ELR (cell line): ENCODE results near the gene SOSTDC1.
"Not testable (repeated sequence)": the region's sequence is repeated elsewhere in the genome, so short reads cannot be mapped to it uniquely, and the experiment has no call there.

Experiments used
- DNase-seq: peaks from one replicate; pipeline ENCODE4 v3.0.0-alpha.2; 2015; ENCODE audit warnings: low read depth

Gene SOSTDC1, protein sequence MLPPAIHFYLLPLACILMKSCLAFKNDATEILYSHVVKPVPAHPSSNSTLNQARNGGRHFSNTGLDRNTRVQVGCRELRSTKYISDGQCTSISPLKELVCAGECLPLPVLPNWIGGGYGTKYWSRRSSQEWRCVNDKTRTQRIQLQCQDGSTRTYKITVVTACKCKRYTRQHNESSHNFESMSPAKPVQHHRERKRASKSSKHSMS

DNA sequence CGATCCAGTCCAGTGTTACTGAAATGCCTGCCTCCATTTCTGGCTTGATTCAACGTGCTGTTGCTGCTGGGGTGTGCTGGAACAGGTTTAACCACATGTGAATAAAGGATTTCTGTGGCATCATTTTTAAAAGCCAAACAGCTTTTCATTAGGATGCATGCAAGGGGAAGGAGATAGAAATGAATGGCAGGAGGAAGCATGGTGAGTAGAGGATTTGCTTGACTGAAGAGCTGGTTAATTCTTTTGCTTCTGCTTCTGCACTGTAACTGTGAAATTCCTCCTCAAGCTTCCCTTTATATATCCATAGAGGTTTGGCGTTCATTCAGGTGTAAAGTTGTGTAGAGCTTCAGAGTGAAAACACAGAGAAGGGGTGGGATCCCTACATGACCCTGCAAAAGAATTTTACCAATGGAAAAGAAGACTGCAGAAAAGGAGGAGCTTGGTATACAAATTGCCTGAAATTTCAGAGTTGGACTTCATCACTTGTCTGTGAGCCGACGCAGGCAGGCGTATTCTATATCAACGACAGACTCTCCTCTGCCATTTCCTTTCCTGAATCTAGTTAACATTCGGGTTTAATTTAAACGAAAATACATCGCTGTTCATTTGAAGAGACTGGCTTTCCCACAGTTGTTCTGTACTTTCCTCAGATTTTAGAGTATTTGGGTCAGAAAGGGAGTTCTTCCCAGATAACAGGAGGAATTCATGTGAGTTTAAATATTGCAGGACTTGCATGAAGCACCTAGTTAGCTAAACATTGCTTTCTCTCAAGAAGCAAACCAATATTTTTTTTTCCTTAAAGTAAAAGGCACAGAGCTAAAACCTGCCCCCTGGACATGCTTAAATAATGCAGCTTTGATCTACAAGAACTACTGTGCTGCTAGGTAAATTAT, at the start of gene SOSTDC1:
TSS of gene SOSTDC1 (minus strand) at position 270 of the 893 bp plus-strand sequence. CDS start at position 200, 70 bp downstream.
- DNase-seq = no peak

- DNase-seq = no peak
These were observed 49.2 kb upstream of the SOSTDC1 start for GRCh38 chr7:16514729-16515128.

- DNase-seq = no peak
These were observed 48.7 kb upstream of the SOSTDC1 start for GRCh38 chr7:16514271-16514670.

DNA sequence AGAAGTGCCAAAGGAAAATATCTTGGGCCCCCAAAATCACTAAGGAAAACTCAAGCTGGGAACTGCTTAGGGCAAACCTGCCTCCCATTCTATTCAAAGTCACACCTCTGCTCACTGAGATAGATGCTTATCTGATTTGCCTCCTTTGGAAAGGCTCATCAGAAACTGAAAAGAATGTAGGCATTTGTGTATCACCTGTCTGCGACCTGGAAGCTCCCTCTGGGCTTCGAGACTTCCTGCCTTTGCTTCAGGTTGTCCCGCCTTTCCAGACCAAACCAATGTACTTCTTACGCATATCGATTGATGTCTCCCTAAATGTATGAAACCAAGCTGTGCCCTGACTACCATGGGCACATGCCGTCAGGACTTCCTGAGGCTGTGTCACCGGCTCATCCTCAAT, 46.6 kb upstream of the SOSTDC1 start:
- DNase-seq = no peak

DNA sequence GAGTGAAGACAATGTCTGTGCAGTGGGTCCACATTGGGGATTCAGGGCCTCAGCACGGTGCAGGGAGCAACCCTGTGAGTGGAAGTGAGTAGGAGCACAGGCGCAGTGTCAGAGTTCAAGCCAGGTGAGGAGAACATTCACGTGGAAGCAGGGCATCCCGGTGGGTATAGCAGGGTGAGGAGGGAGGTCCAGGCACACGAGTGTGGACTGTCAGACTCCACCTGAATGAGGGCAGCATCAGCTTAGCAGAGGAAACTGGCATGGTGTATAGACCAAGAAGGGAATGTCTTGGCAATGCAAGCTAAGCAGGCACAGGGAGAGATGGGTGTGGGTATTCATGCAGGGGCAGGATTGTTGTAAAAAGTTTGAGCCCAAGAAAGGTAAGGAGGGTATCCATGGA, 45.8 kb upstream of the SOSTDC1 start:
- no peak for DNase-seq

DNA sequence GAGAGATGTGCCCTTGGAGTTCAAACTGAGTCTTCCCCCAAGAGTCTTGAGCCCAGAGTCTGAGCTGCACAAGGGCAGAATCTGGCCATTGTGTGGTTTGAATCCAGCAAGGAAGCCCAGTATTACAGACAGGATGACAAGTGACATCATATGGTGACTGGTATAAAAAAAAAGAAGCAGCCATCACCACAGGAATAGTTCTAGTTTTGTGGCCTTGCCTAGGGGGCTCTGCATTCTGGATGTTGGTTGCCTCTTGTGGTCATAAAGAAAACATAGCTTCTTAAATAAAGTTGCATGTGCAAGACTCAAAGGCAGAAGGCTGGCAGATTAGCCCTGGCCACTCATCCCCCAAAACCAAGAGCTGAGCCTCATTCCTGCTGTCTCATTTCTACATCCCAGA, 44.3 kb upstream of the SOSTDC1 start:
- peak; percentile 10 for DNase-seq

- not testable (repeated sequence) for DNase-seq
These were observed 40.9 kb upstream of the SOSTDC1 start for GRCh38 chr7:16506422-16506821.

- DNase-seq = peak; percentile 24
These were observed 38.5 kb upstream of the SOSTDC1 start for GRCh38 chr7:16504019-16504418.

- no peak for DNase-seq
These were observed 36.8 kb upstream of the SOSTDC1 start for GRCh38 chr7:16502303-16502702.

- no peak for DNase-seq
These were observed 32.6 kb upstream of the SOSTDC1 start for GRCh38 chr7:16498122-16498521.

DNA sequence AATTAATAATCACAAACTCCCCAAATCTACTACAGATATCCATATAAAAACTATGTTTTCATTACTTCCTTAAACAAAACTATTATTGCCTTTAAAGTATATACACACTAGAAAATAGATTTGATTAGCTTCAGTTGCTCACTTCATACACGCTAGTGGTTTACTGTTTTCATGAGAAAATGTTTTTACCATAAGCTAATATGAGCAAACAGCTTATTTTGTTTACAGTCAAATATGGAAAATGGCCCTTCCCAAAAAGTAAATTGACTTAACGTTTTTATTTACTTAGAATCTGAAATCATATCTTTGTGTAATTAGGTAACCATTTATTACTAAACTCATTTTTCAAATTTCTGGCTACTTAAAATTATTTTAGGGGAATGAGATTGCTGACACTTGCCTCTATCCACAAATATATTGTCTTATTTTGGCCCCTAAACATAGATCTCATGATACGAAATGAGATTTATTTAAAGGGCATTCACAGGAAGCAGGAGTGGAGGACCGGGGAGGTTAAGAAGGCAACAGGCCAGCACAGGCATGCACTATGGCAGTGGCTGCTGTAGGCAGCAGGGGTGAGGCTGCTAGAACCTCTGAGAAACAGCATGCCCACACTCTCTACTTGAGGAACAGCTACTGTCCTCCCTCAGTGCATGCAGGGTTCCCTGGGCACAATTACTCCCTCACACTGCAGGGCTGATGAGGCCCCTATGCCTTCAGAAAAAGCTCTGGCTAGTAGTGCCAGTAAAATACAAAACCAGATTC, 29.6 kb upstream of the SOSTDC1 start:
- no peak for DNase-seq

- DNase-seq = no peak
These were observed 29.0 kb upstream of the SOSTDC1 start for GRCh38 chr7:16494551-16494950.

DNA sequence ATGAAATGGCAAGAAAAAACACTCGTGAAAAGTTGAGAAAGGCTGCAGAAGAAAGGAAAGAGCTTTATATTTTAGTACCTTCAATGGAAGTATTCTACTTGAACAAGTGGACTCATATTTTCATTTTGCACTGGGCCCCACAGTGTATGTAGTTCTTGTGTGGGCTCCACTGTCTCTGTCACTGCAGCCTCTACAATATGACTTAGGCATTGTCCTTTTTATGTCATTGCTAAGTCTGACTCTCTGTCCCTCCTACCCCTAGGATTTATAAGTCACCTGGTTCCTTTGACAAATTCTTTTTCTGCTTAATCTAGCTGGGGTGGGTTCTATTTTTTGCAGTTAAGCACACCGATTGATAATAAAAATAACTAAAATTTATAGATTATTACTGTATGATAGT, 27.7 kb upstream of the SOSTDC1 start:
- no peak for DNase-seq

GRCh38 chr7:16492513-16493062, 27.1 kb upstream of the SOSTDC1 start:
- peak; percentile 39 for DNase-seq

DNA sequence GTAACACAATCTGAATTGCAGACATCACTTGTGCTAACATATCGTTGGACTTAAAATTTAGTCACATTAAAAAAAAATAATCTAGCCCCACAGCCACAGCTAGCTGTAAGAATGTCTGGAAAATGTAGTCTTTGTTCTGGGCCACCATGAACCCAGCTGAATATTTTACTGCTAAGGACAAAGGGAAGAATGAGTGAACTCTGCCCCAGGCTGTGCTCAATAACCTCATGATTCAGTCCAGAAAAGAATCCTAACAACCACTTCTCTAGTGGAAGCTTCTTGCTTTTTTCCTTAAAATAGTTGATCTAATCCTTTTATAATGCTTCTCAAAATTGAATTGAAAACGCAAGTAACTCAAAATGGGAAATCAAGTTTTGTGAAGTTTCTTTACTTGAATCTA, 25.6 kb upstream of the SOSTDC1 start:
- peak; percentile 24 for DNase-seq

GRCh38 chr7:16484453-16485158, 19.1 kb upstream of the SOSTDC1 start:
- peak; percentile 94 for DNase-seq

- DNase-seq = no peak
These were observed 14.1 kb upstream of the SOSTDC1 start for GRCh38 chr7:16479591-16479990.

GRCh38 chr7:16479161-16479560, 13.6 kb upstream of the SOSTDC1 start:
- DNase-seq = no peak

- DNase-seq = no peak
These were observed 6.4 kb upstream of the SOSTDC1 start for GRCh38 chr7:16471933-16472332.

- DNase-seq = no peak
These were observed 1.4 kb downstream of the SOSTDC1 start for GRCh38 chr7:16463949-16464715.

GRCh38 chr7:16463520-16463919, 2.0 kb downstream of the SOSTDC1 start:
- DNase-seq = no peak
